CD4-positive, alpha-beta T cell treated with Interleukin-6 for 4 hours (primary cell): ENCODE data around the gene GUCY1A1.
"Not testable (repeated sequence)": the region's sequence is repeated elsewhere in the genome, so short reads cannot be mapped to it uniquely, and the experiment has no call there.

Experiments used
- DNase-seq: peaks from one replicate; pipeline ENCODE4 v3.0.0-alpha.2; 2020; ENCODE audit warnings: mixed read lengths

The GUCY1A1 gene

GRCh38 chr4:155666344-155667221 lies at the start of gene GUCY1A1:
GUCY1A1 (plus strand) TSS chr4:155666848; CDS start chr4:155696868, 30,020 bp downstream.
- no peak for DNase-seq

GRCh38 chr4:155617296-155617695 lies 49.4 kb upstream of the GUCY1A1 start:
- no peak for DNase-seq

GRCh38 chr4:155618183-155618838 lies 48.3 kb upstream of the GUCY1A1 start:
- no peak for DNase-seq

- DNase-seq: no peak
Measured at GRCh38 chr4:155620637-155621036, 46.0 kb upstream of the GUCY1A1 start.

- no peak for DNase-seq
Measured at GRCh38 chr4:155624478-155624877, 42.2 kb upstream of the GUCY1A1 start.

GRCh38 chr4:155626561-155626960 lies 40.1 kb upstream of the GUCY1A1 start:
- DNase-seq: no peak

- no peak for DNase-seq
Measured at GRCh38 chr4:155629183-155629825, 37.3 kb upstream of the GUCY1A1 start.

- no peak for DNase-seq
Measured at GRCh38 chr4:155629956-155630355, 36.7 kb upstream of the GUCY1A1 start.

- no peak for DNase-seq
Measured at GRCh38 chr4:155632310-155632840, 34.3 kb upstream of the GUCY1A1 start.

- DNase-seq: no peak
Measured at GRCh38 chr4:155638195-155638965, 28.3 kb upstream of the GUCY1A1 start.

GRCh38 chr4:155639704-155640523 lies 26.7 kb upstream of the GUCY1A1 start:
- no peak for DNase-seq

GRCh38 chr4:155640751-155641150 lies 25.9 kb upstream of the GUCY1A1 start:
- DNase-seq: no peak

GRCh38 chr4:155643087-155643486 lies 23.6 kb upstream of the GUCY1A1 start:
- no peak for DNase-seq

GRCh38 chr4:155646001-155646400 lies 20.6 kb upstream of the GUCY1A1 start:
- no peak for DNase-seq

- not testable (repeated sequence) for DNase-seq
Measured at GRCh38 chr4:155650785-155651184, 15.9 kb upstream of the GUCY1A1 start.

GRCh38 chr4:155653052-155653451 lies 13.6 kb upstream of the GUCY1A1 start:
- no peak for DNase-seq

GRCh38 chr4:155656025-155656424 lies 10.6 kb upstream of the GUCY1A1 start:
- no peak for DNase-seq

- DNase-seq: no peak
Measured at GRCh38 chr4:155657169-155657568, 9.5 kb upstream of the GUCY1A1 start.

- DNase-seq: no peak
Measured at GRCh38 chr4:155657985-155658680, 8.5 kb upstream of the GUCY1A1 start.

GRCh38 chr4:155658681-155659064 lies 8.0 kb upstream of the GUCY1A1 start:
- DNase-seq: no peak

- no peak for DNase-seq
Measured at GRCh38 chr4:155659176-155659575, 7.5 kb upstream of the GUCY1A1 start.
